DMS53 treated with DMSO at 0.1 percent for 48 hours (cell line): ENCODE measurements around the gene PMPCB.
A peak's percentile ranks its signal among the peaks of the same experiment; 100 is the strongest.

Source experiments
- DNase-seq: peaks from one replicate; lab custom pipeline; 2025; ENCODE audit not compliant: unreplicated experiment; lab: John Stamatoyannopoulos, UW

The PMPCB gene

GRCh38 chr7:103317009-103317408 is 19.8 kb downstream of the PMPCB start:
- DNase-seq: no peak

GRCh38 chr7:103325744-103326143 is 28.5 kb downstream of the PMPCB start:
- no peak for DNase-seq

- DNase-seq: no peak
Measured at GRCh38 chr7:103336761-103337160, 39.5 kb downstream of the PMPCB start.

GRCh38 chr7:103338864-103339263 is 41.6 kb downstream of the PMPCB start:
- DNase-seq: no peak

GRCh38 chr7:103341466-103341865 is 44.2 kb downstream of the PMPCB start:
- DNase-seq: no peak

- no peak for DNase-seq
Measured at GRCh38 chr7:103343332-103343731, 46.1 kb downstream of the PMPCB start.

- DNase-seq: no peak
Measured at GRCh38 chr7:103343758-103344452, 46.7 kb downstream of the PMPCB start.

- peak; percentile 90 for DNase-seq
Measured at GRCh38 chr7:103344453-103345149, 47.4 kb downstream of the PMPCB start, which contains the start of gene DNAJC2. Gene DNAJC2, minus strand, starts transcription at chr7:103344767. Its CDS starts 145 bp downstream, at chr7:103344622.

- no peak for DNase-seq
Measured at GRCh38 chr7:103346396-103346795, 49.2 kb downstream of the PMPCB start.

GRCh38 chr7:103347507-103348267 is 50.5 kb downstream of the PMPCB start, which contains the start of gene PSMC2:
Gene PSMC2, plus strand, starts transcription at chr7:103347643. Its CDS starts 69 bp downstream, at chr7:103347712.
- peak; percentile 86 for DNase-seq

- DNase-seq: no peak
Measured at GRCh38 chr7:103348452-103348851, 51.2 kb downstream of the PMPCB start.

GRCh38 chr7:103348959-103349358 is 51.7 kb downstream of the PMPCB start:
- DNase-seq: no peak

- DNase-seq: no peak
Measured at GRCh38 chr7:103349805-103350204, 52.6 kb downstream of the PMPCB start.
